OCI-LY7 (cell line): Measurements from ENCODE around the gene NFATC2. TPM values are rescaled to one million over a fixed set of nuclear protein-coding genes. Genes with fewer than 3 reads are reported as not detected.

ENCODE experiments used
- BruUV-seq: library from RNA; stranded (reverse); fragments of 400-500 nt; replicated peaks from 2 replicates; lab custom pipeline; 2021; lab: Mats Ljungman, UMichigan
- CTCF ChIA-PET: fragments of 300-600 bp; sonication (Branson Sonifier 250); formaldehyde crosslinking; loops from one replicate; lab custom pipeline; 2022; ENCODE audit warnings: antibody characterized with exemption; ENCODE audit not compliant: unreplicated experiment; lab: Charles Lee
- POLR2A ChIA-PET: fragments of 300-600 bp; sonication (Branson Sonifier 250); formaldehyde crosslinking; loops from one replicate; lab custom pipeline; 2022; ENCODE audit warnings: antibody characterized with exemption; lab: Charles Lee
- DNase-seq: peaks from one replicate; pipeline ENCODE4 v3.0.0-alpha.2; 2015; ENCODE audit warnings: low spot score
- H2AFZ ChIP-seq: fragments of 200-600 bp; sonication (generic), shearing (Covaris generic); 2 replicates; pipeline ENCODE4 v1.6.1; 2014; ENCODE audit warnings: mild to moderate bottlenecking, antibody characterized with exemption, low read length, moderate library complexity
- H3K27ac ChIP-seq: fragments of 200-600 bp; sonication (generic); 2 replicates; pipeline ENCODE4 v1.5.1; 2014; ENCODE audit warnings: mixed run types, low read depth, mild to moderate bottlenecking, moderate library complexity, low read length, inconsistent platforms; ENCODE audit not compliant: poor library complexity, severe bottlenecking
- H3K36me3 ChIP-seq: fragments of 200-600 bp; sonication (generic); 2 replicates; pipeline ENCODE4 v1.6.1; 2014; ENCODE audit warnings: mild to moderate bottlenecking, antibody characterized with exemption, low read length, moderate library complexity, mixed read lengths; ENCODE audit not compliant: insufficient read depth
- H3K4me1 ChIP-seq: fragments of 200-600 bp; sonication (generic); 2 replicates; pipeline ENCODE4 v1.5.1; 2014; ENCODE audit warnings: mild to moderate bottlenecking, low read length; ENCODE audit not compliant: insufficient read depth, poor library complexity, severe bottlenecking
- H3K4me2 ChIP-seq: fragments of 200-600 bp; sonication (generic); 2 replicates; pipeline ENCODE4 v1.6.1; 2014; ENCODE audit warnings: mild to moderate bottlenecking, low read length
- H3K4me3 ChIP-seq: fragments of 200-600 bp; sonication (generic); 2 replicates; pipeline ENCODE4 v1.5.1; 2014; ENCODE audit warnings: mild to moderate bottlenecking, low read depth, low read length; ENCODE audit not compliant: poor library complexity, severe bottlenecking
- H3K79me2 ChIP-seq: fragments of 200-600 bp; sonication (generic); 2 replicates; pipeline ENCODE4 v1.6.1; 2016; ENCODE audit warnings: low read depth, mild to moderate bottlenecking, low read length, moderate library complexity, mixed read lengths; ENCODE audit not compliant: insufficient read depth
- H3K9me2 ChIP-seq: fragments of 200-600 bp; sonication (generic); 2 replicates; pipeline ENCODE4 v1.6.1; 2016; ENCODE audit warnings: mild to moderate bottlenecking, low read length, mixed read lengths; ENCODE audit not compliant: insufficient read depth
- H3K9me3 ChIP-seq: fragments of 200-600 bp; sonication (generic); 2 replicates; pipeline ENCODE4 v1.6.1; 2014; ENCODE audit warnings: mild to moderate bottlenecking, mixed run types, low read length, mixed read lengths
- H4K20me1 ChIP-seq: fragments of 200-600 bp; sonication (generic); 2 replicates; pipeline ENCODE4 v1.6.1; 2014; ENCODE audit warnings: mild to moderate bottlenecking, antibody characterized with exemption, low read length, moderate library complexity, mixed read lengths; ENCODE audit not compliant: insufficient read depth
- CTCF ChIP-seq: fragments of 200-600 bp; sonication (generic); conservative IDR thresholded peaks from 2 replicates; pipeline ENCODE4 v1.5.1; 2014; ENCODE audit warnings: mild to moderate bottlenecking, antibody characterized with exemption, low read length, moderate library complexity, mixed read lengths
- EZH2phosphoT487 ChIP-seq: fragments of 200-600 bp; sonication (generic); IDR thresholded peaks from 2 replicates; pipeline ENCODE4 v1.6.1; 2018; ENCODE audit warnings: low read depth, borderline replicate concordance, mild to moderate bottlenecking, mixed run types, antibody characterized with exemption, low read length, moderate library complexity, mixed read lengths
- intact Hi-C: fragments of 100-400 bp; cut with micrococcal nuclease; formaldehyde crosslinking; loops from one replicate; pipeline ENCODE4 v1.10.0; 2022; ENCODE audit not compliant: unreplicated experiment
- total RNA-seq, 2 experiments: library from RNA; depleted of rRNA in 1 of 2; stranded (reverse); fragments of >200 nt in 1 of 2; shearing (Covaris generic) in 1 of 2; gene quantifications; 2 replicates each; pipeline ENCODE4 v1.2.3, GENCODE V29; 2014 to 2022

Gene NFATC2
- total RNA-seq, 2 experiments from 2014 or later, result 12.5 to 43.8 TPM

GRCh38 chr20:51463998-51464397 is 78.5 kb downstream of the NFATC2 start:
- Histone ChIP-seq H3K79me2 (no peaks in the 10 kb centered on the region; the same call in 1 of the 2 replicates), H3K36me3 (peaks cover 89% of the 10 kb centered on the region), H3K4me2 (no peak overlapping the region), H3K9me2 (no peaks in the 10 kb centered on the region), H3K4me3 (no peak overlapping the region), H3K9me3 (no peaks in the 10 kb centered on the region), H4K20me1 (no peaks in the 10 kb centered on the region), H2AFZ (no peak overlapping the region), H3K27ac (peak overlapping the region; percentile 98), H3K4me1 (peaks cover 66% of the 10 kb centered on the region)
- intact Hi-C loops, result loop anchor here (10.0 kb wide), 1 partner anchor 659 kb away; no protein-coding TSS in a partner anchor
- BruUV-seq, result no TSS peak
- no peak for TF ChIP-seq EZH2phosphoT487
- TF ChIP-seq CTCF, result no peak
- POLR2A ChIA-PET, result interaction anchor here (0.8 kb wide), 1 partner anchor 79 kb away, joined by 3 read pairs; no protein-coding TSS in a partner anchor
- DNase-seq, result no peak
- CTCF ChIA-PET, result no interaction called here

- peak overlapping the region; percentile 98 for H3K27ac ChIP-seq
- peaks cover 89% of the 10 kb centered on the region for H3K36me3 ChIP-seq
- H4K20me1 ChIP-seq, result no peaks in the 10 kb centered on the region
- H3K9me2 ChIP-seq, result no peaks in the 10 kb centered on the region
- no peak overlapping the region for H3K4me3 ChIP-seq
- peaks cover 66% of the 10 kb centered on the region for H3K4me1 ChIP-seq
- no peak for DNase-seq
- POLR2A ChIA-PET, result interaction anchor here (0.8 to 1.4 kb wide), 2 partner anchors 19 to 79 kb away, joined by 3 to 4 read pairs; no protein-coding TSS in a partner anchor
- H3K79me2 ChIP-seq, result no peaks in the 10 kb centered on the region; the same call in 1 of the 2 replicates
- no peak overlapping the region for H3K4me2 ChIP-seq
- no peak for TF ChIP-seq CTCF
- no peak for TF ChIP-seq EZH2phosphoT487
- BruUV-seq, result no TSS peak
- no peak overlapping the region for H2AFZ ChIP-seq
- H3K9me3 ChIP-seq, result no peaks in the 10 kb centered on the region
- intact Hi-C loops, result loop anchor here (10.0 kb wide), 1 partner anchor 659 kb away; no protein-coding TSS in a partner anchor
- CTCF ChIA-PET, result interaction anchor here (0.6 kb wide), 1 partner anchor 174 kb away, joined by 3 read pairs; no protein-coding TSS in a partner anchor
These were observed 79.0 kb downstream of the NFATC2 start for GRCh38 chr20:51463560-51463959.
